Naive thymus-derived CD4-positive, alpha-beta T cell (primary cell): ENCODE results near the gene RFC4. TPM values are rescaled to one million over a fixed set of nuclear protein-coding genes. Genes with fewer than 3 reads are reported as not detected.

Source experiments
- ATAC-seq: fragments of 150-1000 bp; cut with Tn5 transposase; 2 replicates; pipeline ENCODE4 v1.10.0; 2021; ENCODE audit warnings: mild to moderate bottlenecking, moderate library complexity
- CTCF ChIA-PET: fragments of 350-600 bp; sonication (Branson Sonifier 250); formaldehyde crosslinking; loops from one replicate; lab custom pipeline; 2021; ENCODE audit warnings: antibody characterized with exemption; lab: Charles Lee
- POLR2A ChIA-PET: fragments of 350-600 bp; sonication (Branson Sonifier 250); formaldehyde crosslinking; loops from one replicate; lab custom pipeline; 2021; ENCODE audit warnings: antibody characterized with exemption, inconsistent platforms; lab: Charles Lee
- DNase-seq, 9 donors: peaks; one replicate each; pipeline versions ENCODE4 v3.0.0 to v3.0.0-alpha.2; 2020 to 2022; ENCODE audit warnings: mixed read lengths in 1 of 9
- H3K27ac ChIP-seq: one replicate; pipeline ENCODE4 v1.7.0; 2013; ENCODE audit warnings: mild to moderate bottlenecking, low read depth, low read length, moderate library complexity
- H3K27me3 ChIP-seq, 2 donors: one replicate each; pipeline ENCODE4 v1.7.0; 2013; ENCODE audit warnings: low read length in 2 of 2, mild to moderate bottlenecking in 2 of 2, moderate library complexity in 2 of 2; ENCODE audit not compliant: control insufficient read depth in 2 of 2, insufficient read depth in 2 of 2
- H3K36me3 ChIP-seq, 3 experiments: 1 replicate in 2 of 3; 2 replicates in 1 of 3; pipeline ENCODE4 v1.7.0; 2013; ENCODE audit warnings: low read length in 3 of 3, mild to moderate bottlenecking in 3 of 3, moderate library complexity in 1 of 3; ENCODE audit not compliant: insufficient read depth in 3 of 3, control insufficient read depth in 2 of 3
- H3K4me1 ChIP-seq, 2 donors: one replicate each; pipeline ENCODE4 v1.7.0; 2013; ENCODE audit warnings: low read length in 2 of 2, mild to moderate bottlenecking in 2 of 2, moderate library complexity in 1 of 2; ENCODE audit not compliant: control insufficient read depth in 2 of 2, insufficient read depth in 2 of 2
- H3K4me3 ChIP-seq: 2 replicates; pipeline ENCODE4 v1.7.0; 2013; ENCODE audit warnings: mild to moderate bottlenecking, low read length
- H3K9me3 ChIP-seq, 3 experiments: 1 replicate in 2 of 3; 2 replicates in 1 of 3; pipeline ENCODE4 v1.7.0; 2013; ENCODE audit warnings: low read length in 3 of 3; ENCODE audit not compliant: control insufficient read depth in 2 of 3
- H3K27ac Mint-ChIP-seq, 9 donors: one replicate each; pipeline ENCODE4 v1.8.0; 2020 to 2022; ENCODE audit warnings: mixed read lengths in 9 of 9, mild to moderate bottlenecking in 8 of 9, moderate library complexity in 5 of 9, inconsistent platforms in 2 of 9
- H3K27me3 Mint-ChIP-seq, 5 donors: one replicate each; pipeline ENCODE4 v1.8.0; 2021 to 2022; ENCODE audit warnings: mixed read lengths in 5 of 5, mild to moderate bottlenecking in 1 of 5
- H3K36me3 Mint-ChIP-seq, 5 donors: one replicate each; pipeline ENCODE4 v1.8.0; 2020 to 2022; ENCODE audit warnings: mixed read lengths in 5 of 5, mild to moderate bottlenecking in 3 of 5, inconsistent platforms in 1 of 5
- H3K4me1 Mint-ChIP-seq, 7 donors: one replicate each; pipeline ENCODE4 v1.8.0; 2020 to 2022; ENCODE audit warnings: mixed read lengths in 7 of 7, mild to moderate bottlenecking in 3 of 7, inconsistent platforms in 1 of 7
- H3K4me3 Mint-ChIP-seq, 10 donors: one replicate each; pipeline ENCODE4 v1.8.0; 2020 to 2022; ENCODE audit warnings: mild to moderate bottlenecking in 10 of 10, mixed read lengths in 10 of 10, moderate library complexity in 6 of 10, inconsistent platforms in 2 of 10
- H3K9me3 Mint-ChIP-seq, 11 donors: one replicate each; pipeline ENCODE4 v1.8.0; 2020 to 2022; ENCODE audit warnings: mixed read lengths in 11 of 11, mild to moderate bottlenecking in 4 of 11, inconsistent platforms in 1 of 11, moderate library complexity in 1 of 11
- intact Hi-C, 2 donors: fragments of 100-400 bp; cut with micrococcal nuclease; formaldehyde crosslinking; loops; one replicate each; pipeline ENCODE4 v1.15.1; 2023
- polyA plus RNA-seq, 2 donors: library from polyadenylated mRNA; unstranded; fragments of 300-500 nt; fragmentation: Illumina TruSeq; gene quantifications; one replicate each; pipeline ENCODE4 v1.2.3, GENCODE V29; 2021
- total RNA-seq, 6 experiments: library from RNA in 5 of 6; stranded (reverse) in 5 of 6; gene quantifications; 1 replicate in 5 of 6; 2 replicates in 1 of 6; pipeline ENCODE4 v1.2.3 and lab custom pipeline; 2021 to 2026

RFC4 gene
- total and polyA plus RNA-seq, 7 experiments from 2014 or later = 8.7 to 71.6 (median 22.5) TPM

GRCh38 chr3:186849374-186849975 is 43.2 kb upstream of the RFC4 start:
- H3K27me3 ChIP-seq = no peaks in the 10 kb centered on the region
- ATAC-seq = peak; percentile 90
- intact Hi-C loops = loop anchor here (1.0 to 5.0 kb wide), 11 partner anchors 60 to 371 kb away; no protein-coding TSS in a partner anchor

GRCh38 chr3:186847437-186847836 is 41.2 kb upstream of the RFC4 start:
- H3K4me3 Mint-ChIP-seq = no peak overlapping the region
- peaks cover 0 to 5% (median 0%) of the 10 kb centered on the region in 11 donors for H3K9me3 Mint-ChIP-seq
- ChIA-PET POLR2A (interaction anchor here (1.0 to 4.5 kb wide), 3 partner anchors 9 to 160 kb away, joined by 3 to 62 read pairs (median 3); partner anchors contain the start of gene ST6GAL1), CTCF (interaction anchor here (1.9 to 4.6 kb wide), 2 partner anchors 266 to 317 kb away, joined by 9 to 56 read pairs; no protein-coding TSS in a partner anchor)
- H3K9me3 ChIP-seq = no peaks in the 10 kb centered on the region
- ATAC-seq = no peak
- intact Hi-C loops = loop anchor here in 1 of 2 donors (5.0 kb wide), 1 partner anchor 105 kb away; no protein-coding TSS in a partner anchor
- H3K4me1 ChIP-seq = peaks cover 0 to 7% of the 10 kb centered on the region in 2 donors
- peaks cover 0 to 4% (median 0%) of the 10 kb centered on the region in 5 donors for H3K36me3 Mint-ChIP-seq
- no peak for DNase-seq
- H3K4me1 Mint-ChIP-seq = peaks cover 11 to 23% (median 16%) of the 10 kb centered on the region in 7 donors
- H3K27ac ChIP-seq = no peak overlapping the region
- no peak overlapping the region for H3K27ac Mint-ChIP-seq
- H3K27me3 ChIP-seq = no peaks in the 10 kb centered on the region
- peaks cover 0 to 30% (median 11%) of the 10 kb centered on the region in 5 donors for H3K27me3 Mint-ChIP-seq
- H3K36me3 ChIP-seq = no peaks in the 10 kb centered on the region
- no peak overlapping the region for H3K4me3 ChIP-seq

More at GRCh38 chr3:186849374-186849975, 43.2 kb upstream of the RFC4 start:
- H3K4me1 Mint-ChIP-seq = peaks cover 14 to 30% (median 18%) of the 10 kb centered on the region in 7 donors
- ChIA-PET POLR2A (interaction anchor here (0.6 to 4.5 kb wide), 17 partner anchors 32 to 316 kb away, joined by 3 to 62 read pairs (median 4); partner anchors contain the start of genes RPL39L and ST6GAL1), CTCF (interaction anchor here (0.6 to 5.5 kb wide), 50 partner anchors 13 to 318 kb away, joined by 3 to 72 read pairs (median 4); partner anchors contain the start of genes RPL39L and ST6GAL1)
- peaks cover 0 to 7% (median 0%) of the 10 kb centered on the region in 5 donors for H3K36me3 Mint-ChIP-seq
- DNase-seq = peak in 7 of 9 donors; percentile 41 to 77 (median 64)
- Histone ChIP-seq H3K9me3 (no peaks in the 10 kb centered on the region), H3K27ac (no peak overlapping the region), H3K4me1 (peaks cover 0 to 7% of the 10 kb centered on the region in 2 donors), H3K36me3 (no peaks in the 10 kb centered on the region), H3K4me3 (no peak overlapping the region)
- peaks cover 0 to 20% (median 11%) of the 10 kb centered on the region in 5 donors for H3K27me3 Mint-ChIP-seq
- peak overlapping the region in 4 of 9 donors; percentile 9 to 68 (median 37) for H3K27ac Mint-ChIP-seq
- no peak overlapping the region for H3K4me3 Mint-ChIP-seq
- peaks cover 0 to 9% (median 0%) of the 10 kb centered on the region in 11 donors for H3K9me3 Mint-ChIP-seq

GRCh38 chr3:186845756-186846155 is 39.5 kb upstream of the RFC4 start:
- no peak for ATAC-seq
- H3K27ac ChIP-seq = no peak overlapping the region
- no peak overlapping the region for H3K27ac Mint-ChIP-seq
- DNase-seq = no peak
- H3K9me3 Mint-ChIP-seq = no peaks in the 10 kb centered on the region
- CTCF ChIA-PET = interaction anchor here (1.0 to 1.9 kb wide), 2 partner anchors 181 to 267 kb away, joined by 3 to 9 read pairs; no protein-coding TSS in a partner anchor
- no peaks in the 10 kb centered on the region for H3K9me3 ChIP-seq
- no peak overlapping the region for H3K4me3 Mint-ChIP-seq
- intact Hi-C loops = loop anchor here in 1 of 2 donors (5.0 kb wide), 1 partner anchor 107 kb away; no protein-coding TSS in a partner anchor
- H3K36me3 Mint-ChIP-seq = no peaks in the 10 kb centered on the region
- POLR2A ChIA-PET = interaction anchor here (1.1 kb wide), 1 partner anchor 85 kb away, joined by 5 read pairs; no protein-coding TSS in a partner anchor
- H3K4me1 Mint-ChIP-seq = peaks cover 6 to 13% (median 7%) of the 10 kb centered on the region in 7 donors
- H3K27me3 ChIP-seq = no peaks in the 10 kb centered on the region
- H3K27me3 Mint-ChIP-seq = peaks cover 0 to 30% (median 11%) of the 10 kb centered on the region in 5 donors
- no peaks in the 10 kb centered on the region for H3K36me3 ChIP-seq
- peaks cover 0 to 7% of the 10 kb centered on the region in 2 donors for H3K4me1 ChIP-seq
- H3K4me3 ChIP-seq = no peak overlapping the region

- CTCF ChIA-PET = interaction anchor here (1.0 kb wide), 1 partner anchor 182 kb away, joined by 3 read pairs; no protein-coding TSS in a partner anchor
- no peak overlapping the region for H3K4me3 ChIP-seq
- H3K36me3 ChIP-seq = no peaks in the 10 kb centered on the region
- no peaks in the 10 kb centered on the region for H3K36me3 Mint-ChIP-seq
- POLR2A ChIA-PET = no interaction called here
- H3K27me3 Mint-ChIP-seq = peaks cover 0 to 30% (median 11%) of the 10 kb centered on the region in 5 donors
- no peak overlapping the region for H3K27ac ChIP-seq
- no peaks in the 10 kb centered on the region for H3K9me3 ChIP-seq
- H3K4me3 Mint-ChIP-seq = no peak overlapping the region
- no peaks in the 10 kb centered on the region for H3K27me3 ChIP-seq
- peaks cover 6 to 12% (median 7%) of the 10 kb centered on the region in 7 donors for H3K4me1 Mint-ChIP-seq
- H3K4me1 ChIP-seq = peaks cover 0 to 7% of the 10 kb centered on the region in 2 donors
- no peak overlapping the region for H3K27ac Mint-ChIP-seq
- intact Hi-C loops = loop anchor here in 1 of 2 donors (5.0 kb wide), 1 partner anchor 107 kb away; no protein-coding TSS in a partner anchor
- ATAC-seq (no peak), DNase-seq (no peak)
- no peaks in the 10 kb centered on the region for H3K9me3 Mint-ChIP-seq
Observed at GRCh38 chr3:186844908-186845307, 38.6 kb upstream of the RFC4 start.

- ATAC-seq (no peak), DNase-seq (no peak)
- Mint-ChIP-seq H3K4me3 (no peak overlapping the region), H3K4me1 (peaks cover 0 to 5% (median 0%) of the 10 kb centered on the region in 7 donors), H3K27ac (no peak overlapping the region), H3K36me3 (no peaks in the 10 kb centered on the region), H3K27me3 (peaks cover 0 to 34% (median 11%) of the 10 kb centered on the region in 5 donors), H3K9me3 (no peaks in the 10 kb centered on the region)
- H3K27ac ChIP-seq = no peak overlapping the region
- intact Hi-C loops = no loop called here
- CTCF ChIA-PET = no interaction called here
- H3K4me3 ChIP-seq = no peak overlapping the region
- POLR2A ChIA-PET = no interaction called here
- H3K4me1 ChIP-seq = no peaks in the 10 kb centered on the region
- no peaks in the 10 kb centered on the region for H3K9me3 ChIP-seq
- no peaks in the 10 kb centered on the region for H3K27me3 ChIP-seq
- H3K36me3 ChIP-seq = no peaks in the 10 kb centered on the region
Observed at GRCh38 chr3:186843039-186843432, 36.8 kb upstream of the RFC4 start.

GRCh38 chr3:186842426-186843038 is 36.2 kb upstream of the RFC4 start, which contains the start of gene ADIPOQ:
Gene ADIPOQ (plus strand): TSS chr3:186842710. CDS start chr3:186853059, 10,349 bp downstream.
- H3K4me3 ChIP-seq = no peak within 1 kb of the TSS
- H3K4me3 Mint-ChIP-seq = no peak within 1 kb of the TSS
- H3K27me3 ChIP-seq = no peaks in the 10 kb centered on the region
- H3K4me1 Mint-ChIP-seq = peaks cover 0 to 5% (median 0%) of the 10 kb centered on the region in 7 donors
- DNase-seq (no peak), ATAC-seq (no peak)
- CTCF ChIA-PET = interaction anchor here (1.3 kb wide), 1 partner anchor 322 kb away, joined by 8 read pairs; no protein-coding TSS in a partner anchor
- no peaks in the 10 kb centered on the region for H3K9me3 ChIP-seq
- no peaks in the 10 kb centered on the region for H3K4me1 ChIP-seq
- no peaks in the 10 kb centered on the region for H3K36me3 ChIP-seq
- H3K27ac ChIP-seq = no peak within 1 kb of the TSS
- POLR2A ChIA-PET = no interaction called here
- H3K36me3 Mint-ChIP-seq = no peaks in the 10 kb centered on the region
- H3K27ac Mint-ChIP-seq = no peak within 1 kb of the TSS
- H3K9me3 Mint-ChIP-seq = no peaks in the 10 kb centered on the region
- intact Hi-C loops = no loop called here
- peaks cover 0 to 37% (median 11%) of the 10 kb centered on the region in 5 donors for H3K27me3 Mint-ChIP-seq
